Measurements from ENCODE around the gene KRTAP12-2.

GRCh38 chr21:44619886-44620285, 46.8 kb downstream of the KRTAP12-2 start:
- no peak for TF ChIP-seq CTCF (IDR thresholded peaks at IDR 0.05; ENCODE audit: low read depth, low read length)
- no peak for TF ChIP-seq EZH2phosphoT487 (IDR thresholded peaks at IDR 0.05; ENCODE audit: low read depth)

Data from OCI-LY3 (cell line).